ENCODE measurements around the gene PRKX.
"Not testable (repeated sequence)": the region's sequence is repeated elsewhere in the genome, so short reads cannot be mapped to it uniquely, and the experiment has no call there.

DNA sequence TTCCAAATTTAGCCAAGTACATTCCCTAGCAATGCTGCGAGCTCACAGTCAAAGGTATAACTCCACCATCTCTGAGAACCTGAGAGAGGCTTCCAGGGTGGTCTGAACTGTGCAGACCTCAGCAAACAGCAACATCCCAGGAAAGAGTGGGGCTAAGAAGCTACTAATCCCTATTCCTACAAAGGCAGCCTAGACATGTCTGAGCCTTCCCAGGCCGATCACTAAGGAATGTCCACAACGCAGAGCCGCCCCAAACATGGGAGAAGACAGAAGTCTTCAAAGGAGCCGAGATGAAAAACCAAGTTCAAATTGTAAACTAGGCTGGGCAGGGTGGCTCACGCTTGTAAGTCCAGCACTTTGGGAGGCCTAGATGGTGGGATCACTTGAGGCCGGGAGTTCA is 30.2 kb downstream of the PRKX start:
- not testable (repeated sequence) for TF ChIP-seq CTCF (CRISPR knock-in tag; IDR thresholded peaks at IDR 0.05); CEBPB (IDR thresholded peaks at IDR 0.05; ENCODE audit: borderline replicate concordance, low read depth, low read length); KDM5A (IDR thresholded peaks at IDR 0.05; ENCODE audit: borderline replicate concordance, low read length); RNF2 (conservative IDR thresholded peaks at IDR 0.05; ENCODE audit: low read depth); TEAD3 (CRISPR knock-in tag; optimal IDR thresholded peaks at IDR 0.05; ENCODE audit: borderline replicate concordance); EP300 (IDR thresholded peaks at IDR 0.05; ENCODE audit: low read depth in 2 of 2, low read length in 2 of 2); EP300 (CRISPR knock-in tag; IDR thresholded peaks at IDR 0.05; ENCODE audit: borderline replicate concordance); SMC3 (IDR thresholded peaks at IDR 0.05; ENCODE audit: low read length); BHLHE40 (IDR thresholded peaks at IDR 0.05; ENCODE audit: low read length); MAX (IDR thresholded peaks at IDR 0.05)
- TF ChIP-seq, protein P1, sequence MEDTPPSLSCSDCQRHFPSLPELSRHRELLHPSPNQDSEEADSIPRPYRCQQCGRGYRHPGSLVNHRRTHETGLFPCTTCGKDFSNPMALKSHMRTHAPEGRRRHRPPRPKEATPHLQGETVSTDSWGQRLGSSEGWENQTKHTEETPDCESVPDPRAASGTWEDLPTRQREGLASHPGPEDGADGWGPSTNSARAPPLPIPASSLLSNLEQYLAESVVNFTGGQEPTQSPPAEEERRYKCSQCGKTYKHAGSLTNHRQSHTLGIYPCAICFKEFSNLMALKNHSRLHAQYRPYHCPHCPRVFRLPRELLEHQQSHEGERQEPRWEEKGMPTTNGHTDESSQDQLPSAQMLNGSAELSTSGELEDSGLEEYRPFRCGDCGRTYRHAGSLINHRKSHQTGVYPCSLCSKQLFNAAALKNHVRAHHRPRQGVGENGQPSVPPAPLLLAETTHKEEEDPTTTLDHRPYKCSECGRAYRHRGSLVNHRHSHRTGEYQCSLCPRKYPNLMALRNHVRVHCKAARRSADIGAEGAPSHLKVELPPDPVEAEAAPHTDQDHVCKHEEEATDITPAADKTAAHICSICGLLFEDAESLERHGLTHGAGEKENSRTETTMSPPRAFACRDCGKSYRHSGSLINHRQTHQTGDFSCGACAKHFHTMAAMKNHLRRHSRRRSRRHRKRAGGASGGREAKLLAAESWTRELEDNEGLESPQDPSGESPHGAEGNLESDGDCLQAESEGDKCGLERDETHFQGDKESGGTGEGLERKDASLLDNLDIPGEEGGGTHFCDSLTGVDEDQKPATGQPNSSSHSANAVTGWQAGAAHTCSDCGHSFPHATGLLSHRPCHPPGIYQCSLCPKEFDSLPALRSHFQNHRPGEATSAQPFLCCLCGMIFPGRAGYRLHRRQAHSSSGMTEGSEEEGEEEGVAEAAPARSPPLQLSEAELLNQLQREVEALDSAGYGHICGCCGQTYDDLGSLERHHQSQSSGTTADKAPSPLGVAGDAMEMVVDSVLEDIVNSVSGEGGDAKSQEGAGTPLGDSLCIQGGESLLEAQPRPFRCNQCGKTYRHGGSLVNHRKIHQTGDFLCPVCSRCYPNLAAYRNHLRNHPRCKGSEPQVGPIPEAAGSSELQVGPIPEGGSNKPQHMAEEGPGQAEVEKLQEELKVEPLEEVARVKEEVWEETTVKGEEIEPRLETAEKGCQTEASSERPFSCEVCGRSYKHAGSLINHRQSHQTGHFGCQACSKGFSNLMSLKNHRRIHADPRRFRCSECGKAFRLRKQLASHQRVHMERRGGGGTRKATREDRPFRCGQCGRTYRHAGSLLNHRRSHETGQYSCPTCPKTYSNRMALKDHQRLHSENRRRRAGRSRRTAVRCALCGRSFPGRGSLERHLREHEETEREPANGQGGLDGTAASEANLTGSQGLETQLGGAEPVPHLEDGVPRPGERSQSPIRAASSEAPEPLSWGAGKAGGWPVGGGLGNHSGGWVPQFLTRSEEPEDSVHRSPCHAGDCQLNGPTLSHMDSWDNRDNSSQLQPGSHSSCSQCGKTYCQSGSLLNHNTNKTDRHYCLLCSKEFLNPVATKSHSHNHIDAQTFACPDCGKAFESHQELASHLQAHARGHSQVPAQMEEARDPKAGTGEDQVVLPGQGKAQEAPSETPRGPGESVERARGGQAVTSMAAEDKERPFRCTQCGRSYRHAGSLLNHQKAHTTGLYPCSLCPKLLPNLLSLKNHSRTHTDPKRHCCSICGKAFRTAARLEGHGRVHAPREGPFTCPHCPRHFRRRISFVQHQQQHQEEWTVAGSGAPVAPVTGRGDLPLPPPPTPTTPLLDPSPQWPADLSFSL (CRISPR knock-in tag; IDR thresholded peaks at IDR 0.05): not testable (repeated sequence)
